ENCODE results near the gene PDE4D. TPM values are rescaled to one million over a fixed set of nuclear protein-coding genes. Genes with fewer than 3 reads are reported as not detected.

PDE4D gene
- total RNA-seq, 1 donor from 2014 or later: 44.8 TPM

GRCh38 chr5:59712836-59713497 is 180.6 kb downstream of the PDE4D start:
- Histone ChIP-seq H3K4me3 (no peak overlapping the region), H3K27ac (no peak overlapping the region), H3K4me1 (peaks cover 0 to 3% of the 10 kb centered on the region in 2 donors), H3K36me3 (no peaks in the 10 kb centered on the region), H3K27me3 (no peaks in the 10 kb centered on the region), H3K9me3 (no peaks in the 10 kb centered on the region)
- TF ChIP-seq CTCF (IDR thresholded peaks at IDR 0.05): no peak
- intact Hi-C loops (cut with DNase I): no loop called here
- no peak for DNase-seq (ENCODE audit: low spot score in 2 of 2)

DNA sequence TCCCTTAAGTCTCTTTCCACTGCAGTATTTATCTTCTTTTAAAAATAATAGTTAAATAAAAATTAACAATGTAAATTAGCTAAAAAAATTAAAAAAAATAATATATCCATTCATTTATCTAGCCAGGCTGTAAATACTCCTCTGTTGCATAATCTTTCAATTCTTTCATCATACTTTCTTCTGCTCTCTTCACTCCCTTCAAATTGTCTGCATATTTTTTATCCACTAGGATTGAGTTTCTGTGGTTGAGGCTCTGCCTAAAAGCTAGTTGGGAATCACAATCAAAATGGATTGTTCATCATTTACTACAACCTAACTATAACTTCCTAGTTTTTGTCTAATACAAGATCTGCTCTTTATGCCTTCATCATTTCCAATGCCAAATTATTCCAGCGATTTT is 182.2 kb downstream of the PDE4D start:
- intact Hi-C loops (cut with DNase I): no loop called here
- no peak for TF ChIP-seq CTCF (IDR thresholded peaks at IDR 0.05)
- H3K9me3 ChIP-seq: no peaks in the 10 kb centered on the region
- DNase-seq (ENCODE audit: low spot score in 2 of 2): no peak
- H3K27ac ChIP-seq: no peak overlapping the region
- H3K36me3 ChIP-seq: no peaks in the 10 kb centered on the region
- H3K27me3 ChIP-seq: no peaks in the 10 kb centered on the region
- H3K4me1 ChIP-seq: peaks cover 0 to 3% of the 10 kb centered on the region in 2 donors
- no peak overlapping the region for H3K4me3 ChIP-seq

GRCh38 chr5:59709846-59710245 is 183.7 kb downstream of the PDE4D start:
- H3K27ac ChIP-seq: no peak overlapping the region
- H3K4me1 ChIP-seq: peaks cover 0 to 3% of the 10 kb centered on the region in 2 donors
- no peaks in the 10 kb centered on the region for H3K9me3 ChIP-seq
- H3K36me3 ChIP-seq: no peaks in the 10 kb centered on the region
- DNase-seq (ENCODE audit: low spot score in 2 of 2): no peak
- H3K4me3 ChIP-seq: no peak overlapping the region
- no peaks in the 10 kb centered on the region for H3K27me3 ChIP-seq
- no peak for TF ChIP-seq CTCF (IDR thresholded peaks at IDR 0.05)
- intact Hi-C loops (cut with DNase I): no loop called here

DNA sequence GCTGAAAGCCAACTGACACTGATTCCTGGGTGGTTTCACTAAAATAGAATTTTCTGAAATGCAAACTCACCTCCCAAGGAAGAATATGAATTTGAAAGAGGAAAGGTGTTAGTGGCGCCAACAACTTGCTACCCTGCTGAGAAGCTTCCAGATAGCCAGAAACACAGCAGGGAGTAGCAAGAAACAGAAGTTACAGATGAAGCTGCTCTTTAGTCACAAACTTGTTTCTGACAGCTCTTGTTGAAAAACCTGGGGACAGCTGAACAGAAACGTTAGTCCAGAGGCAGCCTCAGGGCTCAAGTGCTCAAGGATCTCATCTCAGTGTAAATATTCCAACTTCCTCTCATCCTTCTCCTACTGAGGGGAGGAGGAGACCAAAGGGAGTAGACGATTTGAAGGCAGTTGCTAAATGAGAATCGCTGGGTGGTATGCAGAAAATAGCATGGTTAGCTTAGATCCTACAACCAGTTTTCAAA is 184.1 kb downstream of the PDE4D start:
- intact Hi-C loops (cut with DNase I): no loop called here
- DNase-seq (ENCODE audit: low spot score in 2 of 2): no peak
- H3K4me3 ChIP-seq: no peak overlapping the region
- no peaks in the 10 kb centered on the region for H3K27me3 ChIP-seq
- no peak overlapping the region for H3K27ac ChIP-seq
- H3K36me3 ChIP-seq: no peaks in the 10 kb centered on the region
- no peaks in the 10 kb centered on the region for H3K9me3 ChIP-seq
- no peak for TF ChIP-seq CTCF (IDR thresholded peaks at IDR 0.05)
- peaks cover 0 to 3% of the 10 kb centered on the region in 2 donors for H3K4me1 ChIP-seq

DNA sequence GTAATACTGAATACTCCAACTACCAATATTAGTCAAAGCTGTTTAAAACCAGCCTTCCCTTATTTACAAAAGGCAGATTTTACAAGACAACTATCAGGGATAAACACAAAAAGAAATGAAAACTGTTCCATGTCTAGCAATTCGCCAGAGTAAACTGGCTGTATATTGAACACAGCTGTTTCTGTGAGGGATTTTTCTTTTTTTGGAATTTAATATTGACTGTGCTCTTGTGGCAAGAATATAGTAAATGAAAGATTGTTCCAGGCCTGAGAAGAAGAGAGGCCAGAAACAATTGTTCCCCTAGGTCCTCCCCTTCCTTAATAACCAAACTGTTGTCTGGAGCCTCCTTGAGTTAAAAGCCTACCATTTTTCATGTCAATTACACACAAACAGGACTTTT is 188.6 kb downstream of the PDE4D start:
- no peaks in the 10 kb centered on the region for H3K27me3 ChIP-seq
- no peak overlapping the region for H3K27ac ChIP-seq
- H3K4me1 ChIP-seq: no peaks in the 10 kb centered on the region
- no peak for TF ChIP-seq CTCF (IDR thresholded peaks at IDR 0.05)
- intact Hi-C loops (cut with DNase I): no loop called here
- H3K4me3 ChIP-seq: no peak overlapping the region
- H3K9me3 ChIP-seq: no peaks in the 10 kb centered on the region
- no peak for DNase-seq (ENCODE audit: low spot score in 2 of 2)
- no peaks in the 10 kb centered on the region for H3K36me3 ChIP-seq
